ENCODE results near the gene CCDC183.

The CCDC183 gene

DNA sequence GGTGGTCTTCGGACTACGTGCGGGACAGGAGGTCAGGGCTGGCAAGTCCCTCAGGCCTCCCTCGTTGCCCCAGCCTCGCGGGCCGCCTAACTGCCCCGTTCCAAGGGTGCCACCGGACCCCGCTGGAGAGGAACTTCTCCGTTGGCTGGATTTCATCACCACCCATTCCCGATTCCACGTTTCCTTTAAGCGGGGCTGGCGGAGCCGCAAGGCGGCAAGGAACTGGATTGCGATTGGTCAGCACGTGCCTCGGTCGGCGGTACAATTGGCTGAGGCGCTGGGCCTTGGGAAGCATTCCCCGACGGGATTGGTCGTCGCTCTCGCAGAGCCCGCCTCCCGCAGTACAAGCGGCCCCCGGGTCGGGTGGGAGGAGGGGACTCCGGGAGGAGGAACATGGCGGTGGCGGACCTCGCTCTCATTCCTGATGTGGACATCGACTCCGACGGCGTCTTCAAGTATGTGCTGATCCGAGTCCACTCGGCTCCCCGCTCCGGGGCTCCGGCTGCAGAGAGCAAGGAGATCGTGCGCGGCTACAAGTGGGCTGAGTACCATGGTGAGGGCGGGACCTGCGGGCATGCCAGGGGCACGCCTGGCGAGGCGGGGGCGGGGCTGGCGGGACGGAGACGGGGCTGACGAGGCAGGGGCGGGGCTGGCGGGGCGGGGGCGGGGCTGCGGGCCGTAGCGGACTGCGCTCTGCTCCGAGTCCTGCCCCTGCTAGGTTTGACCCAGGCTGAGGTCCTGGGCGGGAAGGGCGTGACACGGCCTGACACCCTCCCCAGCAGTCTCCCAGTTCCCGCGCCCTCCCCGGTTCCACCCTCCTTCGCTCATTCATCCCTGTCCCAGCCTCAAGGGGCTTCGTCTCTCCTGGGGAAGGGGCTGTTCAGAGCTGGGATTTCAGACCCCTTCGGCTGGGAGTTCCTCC, 53.2 kb downstream of the CCDC183 start, which contains the start of gene PHPT1:
PHPT1 (plus strand) TSS at position 372 of the 922 bp plus-strand sequence; CDS start at position 394, 22 bp downstream.
- DNase-seq (ENCODE audit: low read depth in 2 of 2) = peak; percentile 89 to 94

DNA sequence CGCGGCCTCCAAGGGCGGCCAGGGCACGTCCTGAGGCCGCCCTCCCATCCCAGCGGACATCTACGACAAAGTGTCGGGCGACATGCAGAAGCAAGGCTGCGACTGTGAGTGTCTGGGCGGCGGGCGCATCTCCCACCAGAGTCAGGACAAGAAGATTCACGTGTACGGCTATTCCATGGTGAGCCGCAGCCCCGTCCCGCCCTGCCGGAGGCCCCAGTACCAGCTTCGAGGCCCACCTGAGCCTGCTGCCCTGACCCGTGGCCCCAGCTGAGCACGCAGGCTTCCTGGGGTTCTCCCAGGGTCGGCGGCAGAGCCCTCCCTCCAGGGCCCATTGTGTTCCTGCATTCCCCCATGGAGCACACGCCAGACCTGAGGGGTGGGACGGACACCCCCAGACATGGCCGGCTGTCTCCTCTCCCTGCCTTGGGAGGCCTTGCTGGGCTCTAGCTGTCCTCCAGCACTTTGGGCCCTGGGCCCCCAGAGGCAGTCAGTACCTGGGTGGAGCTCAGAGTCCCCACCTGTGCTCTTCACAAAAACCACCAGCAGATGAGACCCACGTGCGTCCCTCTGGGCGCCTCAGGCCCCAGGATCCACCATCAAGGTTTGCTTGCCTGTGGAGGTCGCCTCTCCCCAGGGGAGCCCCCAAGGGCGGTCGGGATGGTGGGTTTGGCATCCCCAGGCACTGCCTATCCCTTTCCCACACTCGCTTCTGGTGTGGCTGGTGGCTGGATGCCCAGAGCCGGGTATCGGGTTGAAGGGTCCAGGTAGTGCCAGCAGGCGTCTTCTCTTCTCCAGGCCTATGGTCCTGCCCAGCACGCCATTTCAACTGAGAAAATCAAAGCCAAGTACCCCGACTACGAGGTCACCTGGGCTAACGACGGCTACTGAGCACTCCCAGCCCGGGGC, 54.1 kb downstream of the CCDC183 start:
- DNase-seq (ENCODE audit: low read depth in 2 of 2) = no peak

DNA sequence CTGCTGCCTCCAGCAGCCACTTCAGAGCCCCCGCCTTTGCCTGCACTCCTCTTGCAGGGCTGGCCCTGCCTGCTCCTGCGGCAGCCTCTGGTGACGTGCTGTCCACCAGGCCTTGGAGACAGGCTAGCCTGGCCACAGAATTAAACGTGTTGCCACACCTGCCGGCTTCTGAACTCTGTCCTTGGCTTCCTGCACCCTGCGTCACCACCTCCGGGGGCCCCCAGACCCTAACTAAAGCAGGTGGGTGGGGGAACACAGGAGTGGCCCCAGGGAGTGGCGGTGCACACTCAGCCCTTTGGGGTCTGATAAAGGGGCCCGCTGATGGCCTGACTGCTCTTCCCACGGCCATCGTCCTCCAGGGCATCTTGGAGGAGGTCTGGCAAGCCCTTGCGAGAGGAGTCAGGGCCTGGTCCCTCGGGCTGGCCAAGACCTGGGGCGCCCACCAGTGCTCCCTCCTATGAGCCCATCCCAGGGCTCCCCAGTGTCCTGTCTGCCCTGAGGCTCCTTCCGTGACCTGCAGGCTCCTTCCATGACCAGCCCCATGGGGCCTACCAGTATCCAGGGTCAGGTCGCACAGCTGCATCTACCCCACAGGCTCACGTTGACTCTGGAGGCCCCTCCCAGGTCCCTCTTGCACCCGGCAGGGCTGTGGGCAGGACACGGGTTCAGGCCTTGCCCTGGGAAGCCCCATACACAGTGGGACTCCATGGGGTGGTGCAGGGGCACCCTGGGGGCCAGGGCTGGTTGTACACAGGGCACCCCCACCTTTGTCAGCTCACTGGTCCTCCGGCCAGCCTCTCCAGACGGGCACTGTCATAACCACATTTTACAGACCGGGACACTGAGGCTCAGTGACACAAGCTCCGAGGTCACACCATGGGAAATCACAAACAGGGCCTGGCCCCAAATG, 55.0 kb downstream of the CCDC183 start:
- no peak for DNase-seq (ENCODE audit: low read depth in 2 of 2)

- DNase-seq (ENCODE audit: low read depth in 2 of 2) = no peak
Measured at GRCh38 chr9:136851941-136852663, 56.0 kb downstream of the CCDC183 start, which contains the start of gene MAMDC4. TSS of gene MAMDC4 (plus strand) at chr9:136852346. CDS start at chr9:136852417, 71 bp downstream.

DNA sequence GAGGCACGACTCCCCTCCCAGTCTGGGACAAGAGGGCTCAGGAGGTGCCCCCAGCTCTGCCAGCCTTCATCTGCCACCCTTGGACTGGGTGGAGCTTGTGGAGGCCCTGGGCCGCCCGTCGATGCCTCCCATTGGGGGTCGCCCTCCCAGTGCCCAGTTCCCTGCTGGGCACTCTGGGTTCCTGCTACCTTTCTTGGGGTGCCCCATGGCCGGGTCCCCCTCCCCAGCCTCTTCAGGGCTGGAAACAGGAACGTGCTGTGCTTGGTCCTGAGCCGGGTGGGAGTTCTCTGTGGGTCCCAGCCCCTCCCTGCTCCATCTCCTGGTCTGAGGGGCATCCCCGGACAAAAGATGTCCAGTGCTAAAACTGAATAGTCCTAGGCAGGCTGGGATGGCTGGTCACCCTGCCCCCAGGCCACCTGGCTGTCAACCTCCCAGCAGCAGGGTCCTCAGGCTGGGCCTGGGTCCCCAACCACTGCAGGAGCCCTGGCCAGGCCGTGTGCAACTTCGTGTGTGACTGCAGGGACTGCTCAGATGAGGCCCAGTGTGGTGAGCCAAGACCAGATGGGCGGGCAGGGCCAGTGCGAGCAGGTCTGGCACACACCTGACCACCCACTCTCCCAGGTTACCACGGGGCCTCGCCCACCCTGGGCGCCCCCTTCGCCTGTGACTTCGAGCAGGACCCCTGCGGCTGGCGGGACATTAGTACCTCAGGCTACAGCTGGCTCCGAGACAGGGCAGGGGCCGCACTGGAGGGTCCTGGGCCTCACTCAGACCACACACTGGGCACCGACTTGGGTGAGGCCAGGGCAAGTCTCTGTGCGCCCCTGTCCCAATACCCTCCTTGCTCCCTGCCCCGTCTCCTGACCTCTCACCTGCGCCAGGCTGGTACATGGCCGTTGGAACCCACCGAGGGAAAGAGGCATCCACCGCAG, 56.8 kb downstream of the CCDC183 start:
- no peak for DNase-seq (ENCODE audit: low read depth in 2 of 2)

GRCh38 chr9:136853596-136854112, 57.5 kb downstream of the CCDC183 start:
- DNase-seq (ENCODE audit: low read depth in 2 of 2) = no peak

- no peak for DNase-seq (ENCODE audit: low read depth in 2 of 2)
Measured at GRCh38 chr9:136854113-136854841, 58.1 kb downstream of the CCDC183 start.

- DNase-seq (ENCODE audit: low read depth in 2 of 2) = no peak
Measured at GRCh38 chr9:136854842-136855460, 58.8 kb downstream of the CCDC183 start.

GRCh38 chr9:136855461-136856078, 59.4 kb downstream of the CCDC183 start:
- no peak for DNase-seq (ENCODE audit: low read depth in 2 of 2)

DNA sequence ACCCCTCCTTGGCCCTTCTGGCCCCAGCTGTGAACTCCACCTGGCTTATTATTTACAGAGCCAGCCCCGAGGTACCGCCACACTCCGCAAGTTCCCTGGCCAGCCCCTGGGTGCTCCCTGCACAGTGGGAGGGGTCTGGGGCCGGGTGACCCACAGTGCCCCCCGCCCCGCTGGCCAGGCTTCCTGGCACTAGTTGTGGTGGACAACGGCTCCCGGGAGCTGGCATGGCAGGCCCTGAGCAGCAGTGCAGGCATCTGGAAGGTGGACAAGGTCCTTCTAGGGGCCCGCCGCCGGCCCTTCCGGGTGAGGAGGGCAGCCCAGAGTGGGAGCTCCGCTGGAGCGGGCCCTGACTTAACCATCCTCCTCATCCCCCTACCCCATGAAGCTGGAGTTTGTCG, 59.9 kb downstream of the CCDC183 start:
- no peak for DNase-seq (ENCODE audit: low read depth in 2 of 2)

- DNase-seq (ENCODE audit: low read depth in 2 of 2) = no peak
Measured at GRCh38 chr9:136856541-136857141, 60.5 kb downstream of the CCDC183 start.

GRCh38 chr9:136857166-136857565, 61.0 kb downstream of the CCDC183 start:
- DNase-seq (ENCODE audit: low read depth in 2 of 2) = no peak

Data from activated CD8-positive, alpha-beta memory T cell treated with anti-CD3 and anti-CD28 coated beads for 4 hours (primary cell).